Neuron (in vitro differentiated cells): Measurements from ENCODE around the gene DDR2.

Experiments used
- H2AFZ ChIP-seq: one replicate; pipeline ENCODE4 v1.6.1; 2013; ENCODE audit warnings: low read depth, mild to moderate bottlenecking, inconsistent platforms, low read length, moderate library complexity
- H3K27me3 ChIP-seq: one replicate; pipeline ENCODE4 v1.6.1; 2013; ENCODE audit warnings: low read length; ENCODE audit not compliant: insufficient read depth
- H3K36me3 ChIP-seq: one replicate; pipeline ENCODE4 v1.6.1; 2013; ENCODE audit warnings: low read length; ENCODE audit not compliant: insufficient read depth
- H3K4me1 ChIP-seq: one replicate; pipeline ENCODE4 v1.6.1; 2013; ENCODE audit warnings: low read length; ENCODE audit not compliant: insufficient read depth
- H3K4me3 ChIP-seq: 2 replicates; pipeline ENCODE4 v1.5.1; 2013; ENCODE audit warnings: mild to moderate bottlenecking, low read length, moderate library complexity
- H3K9me3 ChIP-seq: one replicate; pipeline ENCODE4 v1.6.1; 2013; ENCODE audit warnings: low read length

DDR2 gene

DNA sequence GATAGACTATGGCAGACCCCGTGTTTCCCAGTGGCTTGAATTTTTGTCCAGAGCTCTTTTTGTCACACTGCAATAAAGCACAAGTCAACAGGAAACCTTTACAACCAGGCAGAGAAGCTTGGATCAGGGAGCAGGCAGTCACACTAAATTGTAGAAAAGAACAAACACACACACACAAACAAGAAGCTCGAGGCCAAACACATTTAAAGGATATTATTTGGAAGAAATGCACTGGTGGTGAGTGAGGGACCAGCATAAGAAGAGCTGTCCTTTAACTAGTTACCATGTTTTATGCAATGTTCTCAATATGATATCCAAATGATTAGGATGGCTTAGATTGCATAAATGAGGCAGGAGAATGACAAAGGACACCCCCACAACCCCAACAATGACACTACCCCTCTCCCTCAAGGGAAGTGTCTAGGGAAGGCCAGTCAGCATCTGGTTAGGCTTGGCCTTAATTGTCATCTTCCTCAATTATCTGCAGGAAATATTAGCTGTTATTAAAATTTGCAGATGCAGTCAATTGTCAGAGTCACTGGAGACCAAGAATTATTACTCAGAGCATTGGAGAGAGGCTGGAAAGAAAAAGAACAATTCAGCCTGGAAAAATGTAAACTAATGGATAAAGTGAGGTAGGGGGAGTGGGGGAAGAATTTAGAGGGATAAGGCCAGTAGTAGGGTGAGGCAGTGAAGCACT, 35.3 kb downstream of the DDR2 start:
- no peaks in the 10 kb centered on the region for H3K9me3 ChIP-seq
- no peak overlapping the region for H2AFZ ChIP-seq
- no peaks in the 10 kb centered on the region for H3K36me3 ChIP-seq
- peaks cover 7% of the 10 kb centered on the region for H3K4me1 ChIP-seq
- H3K4me3 ChIP-seq, result no peak overlapping the region
- H3K27me3 ChIP-seq, result no peaks in the 10 kb centered on the region

DNA sequence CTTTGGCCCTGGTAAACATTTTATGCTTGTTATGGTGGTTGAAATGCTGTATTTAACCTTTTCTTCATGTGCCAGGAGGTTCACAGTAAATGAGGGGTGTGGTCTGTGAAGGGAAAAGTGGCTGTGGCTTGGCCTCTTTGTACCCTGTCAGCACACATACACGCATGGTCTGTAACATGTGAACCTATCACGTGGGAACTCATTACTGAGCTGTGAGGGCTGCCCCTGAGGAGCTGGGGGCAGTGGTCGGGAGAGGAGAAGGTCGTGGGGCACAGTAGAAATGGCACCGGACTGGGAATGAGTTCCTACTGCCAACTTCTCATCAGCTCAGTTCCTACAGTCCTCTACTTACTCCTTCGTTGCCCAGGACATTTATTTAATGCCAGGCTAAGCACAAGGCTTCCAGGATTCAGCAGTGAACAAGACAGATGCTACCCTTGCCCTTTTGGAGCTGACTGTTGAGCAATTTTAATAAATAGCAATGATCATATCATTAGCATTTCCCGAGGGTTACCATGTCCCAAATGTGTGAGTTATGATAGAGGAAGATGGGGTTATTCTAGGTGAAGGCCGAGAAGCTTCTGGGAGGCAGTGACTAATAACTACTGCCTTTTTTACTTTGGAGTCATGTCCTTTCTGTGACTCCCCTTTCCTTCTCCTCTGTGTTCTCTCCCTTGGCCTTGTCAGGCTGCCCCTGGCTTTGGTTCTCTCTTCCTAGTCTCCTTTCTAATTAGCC, 38.8 kb downstream of the DDR2 start:
- H3K36me3 ChIP-seq, result no peaks in the 10 kb centered on the region
- no peaks in the 10 kb centered on the region for H3K4me1 ChIP-seq
- no peaks in the 10 kb centered on the region for H3K9me3 ChIP-seq
- H2AFZ ChIP-seq, result no peak overlapping the region
- H3K4me3 ChIP-seq, result no peak overlapping the region
- no peaks in the 10 kb centered on the region for H3K27me3 ChIP-seq

DNA sequence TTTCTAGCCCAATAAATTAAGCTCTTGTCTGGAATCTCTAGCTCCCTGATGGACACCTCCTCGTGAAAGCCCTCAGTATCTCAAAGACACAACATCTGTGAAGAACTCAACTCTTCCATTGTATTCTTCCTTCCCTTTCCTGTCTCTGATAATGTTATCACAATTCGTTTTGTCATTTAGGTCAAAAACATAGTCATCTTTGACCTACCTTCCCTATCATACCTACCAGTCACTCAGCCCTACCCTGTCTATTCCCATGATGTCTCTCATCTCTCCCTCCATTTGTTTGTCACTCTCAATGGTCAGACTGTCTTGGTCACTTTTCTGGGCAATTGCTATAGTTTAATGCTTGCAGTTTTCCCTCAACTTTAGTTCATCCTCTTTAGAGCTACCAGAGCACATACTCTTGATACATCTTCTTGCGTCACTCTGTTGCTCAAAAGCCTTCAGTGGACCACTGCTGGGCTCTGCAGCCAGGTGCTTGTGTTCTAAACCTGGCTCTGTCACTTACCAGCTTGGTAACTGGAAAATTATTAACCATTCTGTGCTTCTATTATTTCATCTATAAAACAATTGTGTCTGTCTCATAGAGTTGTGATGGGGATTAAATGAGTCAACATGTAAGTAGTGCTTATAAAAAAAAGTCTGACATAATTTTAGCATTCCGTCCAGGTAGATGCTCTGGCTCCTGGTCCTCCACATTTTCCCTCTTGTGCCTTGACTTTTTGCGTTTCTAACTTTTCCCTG, 39.6 kb downstream of the DDR2 start:
- no peak overlapping the region for H3K4me3 ChIP-seq
- no peak overlapping the region for H2AFZ ChIP-seq
- no peaks in the 10 kb centered on the region for H3K9me3 ChIP-seq
- no peaks in the 10 kb centered on the region for H3K27me3 ChIP-seq
- no peaks in the 10 kb centered on the region for H3K36me3 ChIP-seq
- H3K4me1 ChIP-seq, result no peaks in the 10 kb centered on the region

DNA sequence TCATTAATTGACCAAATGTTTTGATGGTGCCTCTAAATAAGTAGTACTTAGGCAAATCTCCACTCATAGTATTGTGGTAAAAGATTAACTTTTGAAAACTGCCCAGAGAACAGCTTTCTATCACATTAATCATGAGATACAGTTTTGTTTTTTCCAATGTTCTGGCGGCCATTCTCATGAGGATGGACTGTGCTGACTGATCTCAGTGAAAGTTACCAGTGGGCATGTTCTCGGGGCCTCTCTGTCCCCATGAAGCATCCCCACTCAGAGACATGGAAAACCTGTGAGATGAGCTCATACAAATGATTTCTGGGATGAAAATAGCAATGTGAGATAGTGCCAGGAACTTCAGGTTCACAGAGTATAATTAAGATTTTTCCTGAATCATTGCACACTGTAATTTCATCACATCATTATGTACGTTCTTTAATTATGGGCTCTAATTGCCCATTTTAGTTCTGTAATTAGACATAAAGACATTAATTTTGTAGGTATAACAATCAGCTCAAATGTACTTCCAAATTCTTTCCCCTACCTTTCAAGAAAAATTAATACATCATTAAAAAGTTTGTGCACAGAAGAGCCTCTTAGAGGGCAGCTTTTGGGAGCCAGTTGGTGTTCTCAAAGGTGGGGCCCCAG, 40.5 kb downstream of the DDR2 start:
- Histone ChIP-seq H3K4me1 (no peaks in the 10 kb centered on the region), H3K27me3 (no peaks in the 10 kb centered on the region), H3K9me3 (no peaks in the 10 kb centered on the region), H3K4me3 (no peak overlapping the region), H2AFZ (no peak overlapping the region), H3K36me3 (no peaks in the 10 kb centered on the region)

DNA sequence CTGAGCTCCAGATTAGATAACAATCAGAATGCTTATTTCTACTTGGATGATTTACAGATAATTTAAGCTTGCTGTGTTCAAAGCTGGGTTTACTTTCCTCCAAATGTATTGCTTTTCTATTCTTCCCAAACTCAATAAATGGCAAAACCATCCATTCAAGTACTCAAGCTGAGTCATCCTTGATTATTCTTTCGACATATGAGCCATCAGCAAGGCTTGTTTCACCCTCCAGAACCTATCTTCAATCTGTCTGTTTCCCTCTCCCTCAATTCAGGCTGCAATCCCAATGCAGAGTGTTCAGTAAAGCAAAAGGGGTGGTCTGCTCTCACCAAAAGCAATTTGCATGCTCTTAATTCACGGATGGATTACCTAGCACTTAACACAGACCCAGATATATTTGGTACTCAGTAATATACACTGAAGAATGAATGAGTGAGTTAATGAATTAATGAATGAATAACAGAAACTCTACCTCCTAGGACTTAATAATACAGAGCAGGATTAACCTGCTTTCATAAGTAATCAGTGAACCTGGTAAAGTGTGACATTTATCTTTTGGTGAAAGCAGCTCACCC, 41.9 kb downstream of the DDR2 start:
- Histone ChIP-seq H3K4me1 (no peaks in the 10 kb centered on the region), H2AFZ (no peak overlapping the region), H3K36me3 (no peaks in the 10 kb centered on the region), H3K4me3 (no peak overlapping the region), H3K27me3 (no peaks in the 10 kb centered on the region), H3K9me3 (no peaks in the 10 kb centered on the region)

DNA sequence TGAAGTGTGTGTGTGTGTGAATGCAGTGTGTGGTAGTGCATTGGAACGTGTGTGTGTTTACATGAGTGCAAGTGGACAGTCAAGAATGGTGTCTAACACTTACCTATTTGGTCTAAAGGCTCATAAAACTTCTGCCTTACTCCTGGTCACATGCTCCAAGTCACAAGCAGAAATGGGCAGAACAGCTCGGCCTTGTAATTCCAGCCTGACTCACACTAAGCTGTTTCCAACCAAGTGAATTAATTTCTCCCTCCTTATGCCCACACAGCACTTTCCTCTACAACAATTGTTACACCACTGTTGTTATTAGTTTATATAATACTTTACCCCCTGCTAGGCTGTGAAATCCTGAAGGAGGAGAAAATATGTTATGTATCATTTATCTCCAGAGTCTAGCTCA, 43.8 kb downstream of the DDR2 start:
- Histone ChIP-seq H3K36me3 (no peaks in the 10 kb centered on the region), H3K4me1 (no peaks in the 10 kb centered on the region), H3K27me3 (no peaks in the 10 kb centered on the region), H3K9me3 (no peaks in the 10 kb centered on the region), H2AFZ (no peak overlapping the region), H3K4me3 (no peak overlapping the region)

DNA sequence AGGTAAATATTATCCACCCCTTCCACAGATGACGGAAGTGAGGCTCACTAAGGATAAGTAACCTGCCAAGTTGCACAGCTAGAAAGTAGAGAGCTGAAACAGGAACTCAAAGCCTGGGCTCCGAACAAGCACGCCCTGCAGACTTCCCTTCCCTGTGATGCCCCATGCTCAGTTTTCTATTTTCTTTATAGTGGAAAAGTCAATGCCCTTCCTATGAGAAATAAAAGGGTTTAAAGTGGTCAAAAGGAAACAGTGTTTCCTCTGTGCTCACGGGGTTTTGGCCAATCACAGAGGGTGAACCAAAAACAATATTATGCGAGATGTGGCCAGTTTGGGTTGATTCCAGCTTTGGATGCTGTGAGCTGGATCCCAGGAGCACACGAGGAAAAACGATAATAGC, 44.5 kb downstream of the DDR2 start:
- Histone ChIP-seq H3K4me1 (no peaks in the 10 kb centered on the region), H3K9me3 (no peaks in the 10 kb centered on the region), H3K27me3 (no peaks in the 10 kb centered on the region), H3K4me3 (no peak overlapping the region), H2AFZ (no peak overlapping the region), H3K36me3 (no peaks in the 10 kb centered on the region)

DNA sequence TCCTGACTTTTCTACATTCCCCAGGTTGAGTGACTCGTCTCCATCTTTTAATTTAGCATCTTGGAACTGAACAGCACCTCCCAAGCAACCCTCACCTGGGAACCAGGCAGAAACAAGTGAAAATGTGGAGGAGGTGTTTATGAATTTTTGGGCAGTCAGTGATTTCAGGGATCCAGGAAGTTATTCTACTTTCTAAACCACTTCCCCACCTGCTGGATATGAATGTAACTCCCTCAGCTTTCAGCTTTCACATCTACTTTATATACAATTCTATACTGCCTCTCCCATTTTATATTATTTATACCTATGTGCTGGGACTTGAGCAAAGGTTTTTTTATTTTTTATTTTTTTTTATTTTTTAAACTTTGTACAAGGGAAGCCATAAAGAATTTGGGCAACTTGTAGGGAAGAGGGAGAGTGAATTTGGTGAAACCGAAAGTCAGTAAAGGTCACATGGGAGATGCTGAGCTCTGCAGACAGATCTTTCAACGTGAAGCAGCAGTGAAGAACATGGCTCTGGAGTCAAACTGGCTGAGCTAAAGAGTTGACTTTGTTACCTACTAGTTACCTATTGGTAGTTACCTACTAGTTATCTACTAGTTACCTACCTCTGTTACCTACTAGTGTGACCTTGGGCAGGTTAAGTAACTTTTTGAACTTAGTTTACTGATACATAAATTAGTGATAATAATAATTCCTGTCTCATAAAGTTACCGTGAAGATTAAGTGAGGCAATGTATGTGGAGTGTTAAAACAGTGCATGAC, 45.5 kb downstream of the DDR2 start:
- Histone ChIP-seq H3K4me3 (no peak overlapping the region), H3K4me1 (no peaks in the 10 kb centered on the region), H3K9me3 (no peaks in the 10 kb centered on the region), H2AFZ (no peak overlapping the region), H3K27me3 (no peaks in the 10 kb centered on the region), H3K36me3 (no peaks in the 10 kb centered on the region)

DNA sequence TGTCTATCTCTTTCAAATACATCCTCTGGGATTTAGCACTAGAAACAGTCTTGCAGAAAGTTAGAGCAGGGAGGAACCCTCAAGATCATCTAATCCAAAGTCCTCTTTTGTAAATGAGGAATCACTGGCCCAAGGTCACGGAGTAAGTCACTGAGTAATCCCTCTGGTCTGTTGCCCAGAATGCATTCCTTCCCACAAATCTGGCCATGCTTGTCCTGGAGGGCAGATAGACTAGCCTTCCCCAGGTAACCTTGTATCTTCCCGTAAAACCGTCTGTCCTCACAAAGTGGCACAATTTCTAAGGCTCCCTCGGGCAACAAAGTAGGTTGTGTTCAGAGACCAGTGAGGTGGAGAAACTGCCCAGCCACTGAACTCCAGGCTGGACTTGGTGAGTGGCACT, 46.2 kb downstream of the DDR2 start:
- Histone ChIP-seq H2AFZ (no peak overlapping the region), H3K9me3 (no peaks in the 10 kb centered on the region), H3K4me3 (no peak overlapping the region), H3K27me3 (no peaks in the 10 kb centered on the region), H3K36me3 (no peaks in the 10 kb centered on the region), H3K4me1 (no peaks in the 10 kb centered on the region)

DNA sequence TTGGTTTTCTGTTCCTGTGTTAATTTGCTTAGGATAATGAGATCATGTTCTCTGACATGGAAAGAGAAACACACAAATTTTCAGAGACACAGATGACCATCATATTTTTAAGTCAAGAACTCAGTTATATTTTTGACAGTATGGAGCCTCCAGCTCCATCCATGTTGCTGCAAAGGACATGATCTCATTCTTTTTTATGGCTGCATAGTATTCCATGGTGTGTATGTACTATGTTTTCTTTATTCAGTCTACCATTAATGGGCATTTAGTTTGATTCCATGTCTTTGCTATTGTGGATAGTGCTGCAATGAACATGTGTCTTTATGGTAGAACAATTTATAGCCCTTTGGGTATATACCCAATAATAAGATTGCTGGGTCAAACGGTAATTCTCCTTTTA, 47.0 kb downstream of the DDR2 start:
- no peaks in the 10 kb centered on the region for H3K27me3 ChIP-seq
- H3K36me3 ChIP-seq, result no peaks in the 10 kb centered on the region
- H3K9me3 ChIP-seq, result no peaks in the 10 kb centered on the region
- no peaks in the 10 kb centered on the region for H3K4me1 ChIP-seq
- H2AFZ ChIP-seq, result no peak overlapping the region
- H3K4me3 ChIP-seq, result no peak overlapping the region

DNA sequence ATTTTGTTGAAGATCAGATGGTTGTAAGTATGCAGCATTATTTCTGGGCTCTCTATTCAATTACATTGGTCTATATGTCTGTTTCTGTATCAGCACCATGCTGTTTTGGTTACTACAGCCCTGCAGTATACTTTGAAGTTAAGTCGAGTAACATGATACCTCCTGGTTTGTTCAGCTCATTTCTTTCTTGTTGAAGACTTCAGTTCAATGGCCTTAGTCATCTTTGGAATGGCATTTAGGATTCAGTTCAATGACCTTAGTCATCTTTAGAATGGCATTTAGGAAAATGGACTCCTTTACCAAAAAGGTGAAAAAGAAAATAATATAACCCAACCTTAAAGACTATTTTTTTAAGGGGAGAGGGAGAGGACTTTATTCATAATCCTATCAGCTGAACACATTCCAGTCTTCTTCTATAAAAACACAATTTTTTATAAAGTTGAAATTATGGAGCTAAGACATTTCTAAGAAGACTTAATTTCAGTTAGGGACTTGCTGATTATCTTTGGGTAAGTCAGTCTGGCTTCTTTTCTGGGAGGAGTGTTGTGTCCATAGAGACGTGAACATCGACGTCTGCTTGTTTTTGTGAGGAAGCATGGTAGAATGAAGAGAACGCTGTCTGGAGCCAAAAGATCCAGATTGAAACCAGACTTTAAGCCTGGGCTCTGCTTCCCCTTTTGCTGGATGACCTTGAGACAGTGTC, 48.3 kb downstream of the DDR2 start:
- Histone ChIP-seq H3K27me3 (no peaks in the 10 kb centered on the region), H3K4me3 (no peak overlapping the region)

DNA sequence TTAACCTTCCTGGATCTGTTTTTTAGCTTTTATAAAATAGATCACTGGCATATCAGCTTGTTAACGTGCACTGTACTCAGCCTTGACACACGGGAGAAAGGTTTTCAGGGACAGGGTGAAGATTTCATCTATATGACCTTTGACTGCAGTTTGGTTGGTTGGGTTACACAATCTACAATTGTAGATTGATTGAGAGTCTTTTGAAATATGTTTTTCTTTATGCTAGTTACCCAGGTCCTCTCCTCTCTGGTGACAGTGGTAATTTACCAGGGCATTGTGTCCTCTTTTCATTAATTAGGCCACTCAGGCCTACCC, 48.8 kb downstream of the DDR2 start:
- H3K36me3 ChIP-seq, result no peaks in the 10 kb centered on the region
- H2AFZ ChIP-seq, result no peak overlapping the region
- no peaks in the 10 kb centered on the region for H3K4me1 ChIP-seq
- H3K4me3 ChIP-seq, result no peak overlapping the region
- H3K9me3 ChIP-seq, result no peaks in the 10 kb centered on the region
- no peaks in the 10 kb centered on the region for H3K27me3 ChIP-seq

More for the DNA sequence above, 48.3 kb downstream of the DDR2 start:
- H3K4me1 ChIP-seq, result no peaks in the 10 kb centered on the region
- no peaks in the 10 kb centered on the region for H3K36me3 ChIP-seq
- no peaks in the 10 kb centered on the region for H3K9me3 ChIP-seq
- no peak overlapping the region for H2AFZ ChIP-seq
